Ishikawa (cell line): ENCODE results near the gene KCNN3.

Source experiments
- CEBPB ChIP-seq: IDR thresholded peaks from 2 replicates; pipeline ENCODE4 v1.6.1; 2012
- CREB1 ChIP-seq: IDR thresholded peaks from 2 replicates; pipeline ENCODE4 v1.6.1; 2012; ENCODE audit warnings: low read depth
- EGR1 ChIP-seq: IDR thresholded peaks from 2 replicates; pipeline ENCODE4 v1.6.1; 2012
- EP300 ChIP-seq: IDR thresholded peaks from 2 replicates; pipeline ENCODE4 v1.6.1; 2012; ENCODE audit warnings: borderline replicate concordance
- FOXM1 ChIP-seq: IDR thresholded peaks from 2 replicates; pipeline ENCODE4 v1.6.1; 2012; ENCODE audit warnings: low read depth, borderline replicate concordance
- NFIC ChIP-seq: IDR thresholded peaks from 2 replicates; pipeline ENCODE4 v1.6.1; 2012
- RAD21 ChIP-seq: IDR thresholded peaks from 2 replicates; pipeline ENCODE4 v1.6.1; 2012; ENCODE audit warnings: low read depth
- TAF1 ChIP-seq: IDR thresholded peaks from 2 replicates; pipeline ENCODE4 v1.6.1; 2012; ENCODE audit warnings: low read depth, mild to moderate bottlenecking
- TCF12 ChIP-seq: IDR thresholded peaks from 2 replicates; pipeline ENCODE4 v1.6.1; 2012; ENCODE audit warnings: low read depth
- TEAD4 ChIP-seq: IDR thresholded peaks from 2 replicates; pipeline ENCODE4 v1.6.1; 2012
- YY1 ChIP-seq: IDR thresholded peaks from 2 replicates; pipeline ENCODE4 v1.6.1; 2012; ENCODE audit warnings: low read depth
- ZBTB7A ChIP-seq: IDR thresholded peaks from 2 replicates; pipeline ENCODE4 v1.6.1; 2012; ENCODE audit warnings: low read depth
- TF ChIP-seq, protein P1 (sequence below): IDR thresholded peaks from 2 replicates; pipeline ENCODE4 v1.6.1; 2012
- TF ChIP-seq, protein P2 (sequence below): IDR thresholded peaks from 2 replicates; pipeline ENCODE4 v1.6.1; 2012
- TF ChIP-seq, protein P3 (sequence below): IDR thresholded peaks from 2 replicates; pipeline ENCODE4 v1.6.1; 2012; ENCODE audit warnings: low read depth, mild to moderate bottlenecking

KCNN3 gene

DNA sequence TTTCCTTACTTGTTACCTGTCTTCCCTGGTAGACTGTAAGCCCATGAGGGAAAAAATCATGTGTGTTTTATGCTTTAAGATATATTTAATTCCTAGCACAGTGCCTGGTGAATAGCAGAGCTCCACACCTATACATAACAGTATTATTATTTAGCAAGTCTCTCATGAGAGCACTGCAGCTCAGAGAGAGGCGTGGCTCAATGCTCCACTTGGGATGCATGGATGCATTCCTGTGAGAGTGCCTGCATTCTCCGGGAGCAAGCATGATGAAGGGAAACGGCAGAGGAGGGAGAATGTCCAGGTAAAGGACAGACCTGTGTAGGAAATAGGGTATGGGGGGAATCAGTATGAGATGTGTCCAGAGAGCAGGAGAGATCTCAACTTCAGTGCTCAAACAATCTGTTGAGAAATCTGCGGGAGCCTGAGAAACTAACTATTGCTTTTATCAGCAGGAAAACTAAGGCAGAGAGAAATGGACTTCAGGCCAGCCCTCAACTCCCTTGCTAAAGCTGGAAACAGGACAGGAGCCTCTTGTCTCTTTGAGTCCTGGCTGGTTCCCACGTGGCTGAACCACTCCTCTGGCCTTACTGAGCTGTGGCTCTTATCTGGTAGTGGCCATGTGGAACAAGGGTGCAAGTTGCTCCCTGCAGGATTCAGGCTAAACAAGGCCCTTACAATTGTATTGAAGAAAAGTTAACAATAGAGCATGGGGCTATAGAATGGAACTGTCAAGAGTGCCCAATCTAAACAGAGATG is 113.1 kb downstream of the KCNN3 start:
- TF ChIP-seq FOXM1 (no peak), EGR1 (no peak), TCF12 (no peak)

DNA sequence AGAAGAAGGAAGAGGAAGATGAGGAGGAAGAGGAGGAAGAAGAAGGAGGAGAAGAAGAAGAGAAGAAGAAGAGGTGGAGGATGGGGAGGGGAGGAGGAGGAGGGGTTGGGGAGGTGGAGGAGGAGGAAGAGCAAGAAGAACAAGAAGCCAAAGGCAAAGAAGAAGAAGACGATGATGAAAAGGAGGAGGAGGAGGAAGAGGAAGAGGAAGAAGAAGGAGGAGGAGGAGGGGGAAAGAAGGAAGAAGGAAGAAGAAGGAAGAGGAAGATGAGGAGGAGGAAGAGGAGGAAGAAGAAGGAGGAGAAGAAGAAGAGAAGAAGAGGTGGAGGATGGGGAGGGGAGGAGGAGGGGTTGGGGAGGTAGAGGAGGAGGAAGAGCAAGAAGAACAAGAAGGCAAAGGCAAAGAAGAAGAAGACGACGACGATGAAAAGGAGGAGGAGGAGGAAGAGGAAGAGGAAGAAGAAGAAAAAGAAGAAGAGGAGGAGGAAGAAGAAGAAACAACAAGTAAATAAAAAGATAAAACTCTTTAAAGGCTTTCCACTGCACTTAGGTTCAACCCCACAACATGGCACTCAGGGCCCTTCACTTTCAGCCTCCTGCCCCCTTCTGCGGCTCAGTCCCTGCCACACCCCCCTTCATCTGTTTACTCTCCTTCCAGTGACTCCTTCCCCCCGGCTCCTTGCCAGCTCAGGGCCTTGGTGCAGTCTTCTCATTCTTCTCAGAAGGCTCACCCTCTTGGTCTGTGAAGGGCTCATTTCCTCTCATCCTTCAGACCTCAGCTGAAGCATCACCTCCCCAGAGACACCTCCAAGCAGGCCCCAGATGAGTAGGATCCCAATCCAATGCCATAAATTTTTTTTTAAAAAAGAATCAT is 114.0 kb downstream of the KCNN3 start:
- TF ChIP-seq, protein P1, sequence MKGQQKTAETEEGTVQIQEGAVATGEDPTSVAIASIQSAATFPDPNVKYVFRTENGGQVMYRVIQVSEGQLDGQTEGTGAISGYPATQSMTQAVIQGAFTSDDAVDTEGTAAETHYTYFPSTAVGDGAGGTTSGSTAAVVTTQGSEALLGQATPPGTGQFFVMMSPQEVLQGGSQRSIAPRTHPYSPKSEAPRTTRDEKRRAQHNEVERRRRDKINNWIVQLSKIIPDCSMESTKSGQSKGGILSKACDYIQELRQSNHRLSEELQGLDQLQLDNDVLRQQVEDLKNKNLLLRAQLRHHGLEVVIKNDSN, result no peak
- TF ChIP-seq NFIC (no peak), RAD21 (no peak), YY1 (no peak), TAF1 (no peak), TCF12 (no peak), CEBPB (no peak), CREB1 (no peak), EP300 (no peak), FOXM1 (no peak), EGR1 (no peak), TEAD4 (no peak), ZBTB7A (no peak)
- TF ChIP-seq, protein P2, sequence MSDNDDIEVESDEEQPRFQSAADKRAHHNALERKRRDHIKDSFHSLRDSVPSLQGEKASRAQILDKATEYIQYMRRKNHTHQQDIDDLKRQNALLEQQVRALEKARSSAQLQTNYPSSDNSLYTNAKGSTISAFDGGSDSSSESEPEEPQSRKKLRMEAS, result no peak
- TF ChIP-seq, protein P3, sequence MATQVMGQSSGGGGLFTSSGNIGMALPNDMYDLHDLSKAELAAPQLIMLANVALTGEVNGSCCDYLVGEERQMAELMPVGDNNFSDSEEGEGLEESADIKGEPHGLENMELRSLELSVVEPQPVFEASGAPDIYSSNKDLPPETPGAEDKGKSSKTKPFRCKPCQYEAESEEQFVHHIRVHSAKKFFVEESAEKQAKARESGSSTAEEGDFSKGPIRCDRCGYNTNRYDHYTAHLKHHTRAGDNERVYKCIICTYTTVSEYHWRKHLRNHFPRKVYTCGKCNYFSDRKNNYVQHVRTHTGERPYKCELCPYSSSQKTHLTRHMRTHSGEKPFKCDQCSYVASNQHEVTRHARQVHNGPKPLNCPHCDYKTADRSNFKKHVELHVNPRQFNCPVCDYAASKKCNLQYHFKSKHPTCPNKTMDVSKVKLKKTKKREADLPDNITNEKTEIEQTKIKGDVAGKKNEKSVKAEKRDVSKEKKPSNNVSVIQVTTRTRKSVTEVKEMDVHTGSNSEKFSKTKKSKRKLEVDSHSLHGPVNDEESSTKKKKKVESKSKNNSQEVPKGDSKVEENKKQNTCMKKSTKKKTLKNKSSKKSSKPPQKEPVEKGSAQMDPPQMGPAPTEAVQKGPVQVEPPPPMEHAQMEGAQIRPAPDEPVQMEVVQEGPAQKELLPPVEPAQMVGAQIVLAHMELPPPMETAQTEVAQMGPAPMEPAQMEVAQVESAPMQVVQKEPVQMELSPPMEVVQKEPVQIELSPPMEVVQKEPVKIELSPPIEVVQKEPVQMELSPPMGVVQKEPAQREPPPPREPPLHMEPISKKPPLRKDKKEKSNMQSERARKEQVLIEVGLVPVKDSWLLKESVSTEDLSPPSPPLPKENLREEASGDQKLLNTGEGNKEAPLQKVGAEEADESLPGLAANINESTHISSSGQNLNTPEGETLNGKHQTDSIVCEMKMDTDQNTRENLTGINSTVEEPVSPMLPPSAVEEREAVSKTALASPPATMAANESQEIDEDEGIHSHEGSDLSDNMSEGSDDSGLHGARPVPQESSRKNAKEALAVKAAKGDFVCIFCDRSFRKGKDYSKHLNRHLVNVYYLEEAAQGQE, result no peak

DNA sequence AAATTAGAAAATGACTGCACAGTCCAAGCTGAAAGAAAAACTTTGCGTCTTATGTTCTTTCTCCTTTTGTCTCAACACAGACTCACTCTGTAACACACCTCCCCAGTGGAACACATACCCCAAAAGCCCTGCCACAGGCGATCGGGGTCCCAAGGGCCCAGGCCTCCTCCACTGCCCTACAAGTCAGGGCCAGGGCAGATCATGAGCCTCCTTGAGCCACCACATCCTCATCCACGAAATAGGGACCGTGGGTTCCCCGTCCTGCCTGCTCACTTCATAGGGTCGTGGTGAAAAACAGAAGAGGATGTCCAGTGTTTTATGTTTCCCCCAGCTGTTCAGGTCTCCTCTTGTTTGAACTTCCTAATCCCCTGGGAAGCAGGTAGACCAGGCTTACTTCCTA is 116.7 kb downstream of the KCNN3 start:
- TF ChIP-seq, protein P2, result no peak
- TF ChIP-seq TEAD4, result no peak
- TF ChIP-seq FOXM1, result no peak
- TF ChIP-seq EP300, result no peak
- TF ChIP-seq, protein P3, result no peak
- no peak for TF ChIP-seq RAD21
- TF ChIP-seq EGR1, result no peak
- no peak for TF ChIP-seq TCF12
- TF ChIP-seq CEBPB, result no peak
- TF ChIP-seq YY1, result no peak
- TF ChIP-seq NFIC, result no peak

DNA sequence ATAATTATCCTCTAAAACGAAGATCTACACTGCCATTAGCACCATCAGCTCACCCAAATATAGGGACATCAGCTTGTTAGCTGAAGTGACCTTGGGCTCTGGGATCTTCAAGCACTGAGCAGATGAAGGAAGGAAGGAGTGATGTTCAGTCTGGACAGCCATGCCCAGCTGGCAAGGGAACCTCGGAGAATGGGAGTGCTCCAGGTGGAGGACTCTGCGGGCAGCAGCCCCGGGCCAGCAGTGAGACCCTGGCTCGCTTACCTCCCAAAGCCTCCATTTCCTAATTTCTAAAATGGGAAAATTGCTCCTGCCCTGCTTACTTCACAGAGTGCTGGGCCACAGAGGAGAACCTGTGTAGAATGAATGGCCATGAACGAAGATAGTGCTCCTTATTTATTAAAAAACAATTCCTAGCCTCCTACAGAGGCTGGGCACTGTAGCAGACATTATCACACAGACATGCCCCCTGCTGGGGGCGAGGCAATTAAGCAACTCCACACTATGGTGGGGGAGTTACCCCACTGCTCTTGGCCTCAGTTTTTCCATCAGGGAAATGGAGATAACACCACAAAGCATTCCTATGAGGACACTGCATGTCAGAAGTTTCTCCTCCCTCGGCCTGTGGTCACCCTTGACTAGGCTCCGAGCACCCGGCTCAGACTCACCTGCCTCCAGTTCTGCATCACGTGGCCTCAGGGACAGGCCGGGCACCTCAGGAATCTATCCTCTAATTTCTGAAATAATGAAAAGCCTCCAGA is 117.6 kb downstream of the KCNN3 start:
- no peak for TF ChIP-seq TCF12
- TF ChIP-seq, protein P1, result 0 out of 2 replicates have a peak, but pooled peaks have one; percentile 35

DNA sequence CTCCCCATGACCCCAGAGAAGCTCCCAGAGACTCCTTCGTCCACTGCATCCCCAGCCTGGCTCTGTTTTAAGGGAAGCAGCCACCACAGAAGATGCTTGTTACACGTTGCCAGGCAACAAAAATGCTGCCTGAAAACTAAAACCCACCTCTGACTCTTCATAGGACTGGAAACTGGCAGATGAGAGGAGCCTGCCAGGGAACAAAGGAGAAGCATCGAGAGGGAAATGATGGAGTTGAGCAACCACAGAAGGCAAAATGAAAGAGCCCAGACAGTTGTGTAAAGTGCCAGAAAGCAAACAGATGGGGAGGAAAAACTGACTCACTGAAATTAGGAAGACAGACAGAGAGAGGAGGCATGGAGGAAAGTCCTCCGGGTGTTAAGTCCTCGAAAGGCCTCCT is 118.4 kb downstream of the KCNN3 start:
- TF ChIP-seq, protein P1, result no peak
- no peak for TF ChIP-seq ZBTB7A
- no peak for TF ChIP-seq CEBPB
- no peak for TF ChIP-seq RAD21
- no peak for TF ChIP-seq EP300
- no peak for TF ChIP-seq FOXM1
- TF ChIP-seq, protein P3, result no peak
- no peak for TF ChIP-seq TAF1
- TF ChIP-seq NFIC, result no peak
- TF ChIP-seq CREB1, result no peak
- no peak for TF ChIP-seq YY1
- TF ChIP-seq, protein P2, result no peak
- TF ChIP-seq TCF12, result no peak
- no peak for TF ChIP-seq TEAD4
- no peak for TF ChIP-seq EGR1
